Activated CD8-positive, alpha-beta memory T cell treated with anti-CD3 and anti-CD28 coated beads, Interleukin-2, amount 10 ng/mL, durations not matched to agents 7 days and 5 days (primary cell): ENCODE data around the gene SH3TC1. TPM values are rescaled to one million over a fixed set of nuclear protein-coding genes. Genes with fewer than 3 reads are reported as not detected.
A peak's percentile ranks its signal among the peaks of the same experiment; 100 is the strongest.

Experiments
- ATAC-seq: fragments of 150-1000 bp; cut with Tn5 transposase; one replicate; pipeline ENCODE4 v1.10.0; 2021; ENCODE audit warnings: moderate library complexity
- CTCF ChIA-PET: fragments of 350-600 bp; sonication (Branson Sonifier 250); formaldehyde crosslinking; loops from one replicate; lab custom pipeline; 2021; ENCODE audit warnings: antibody characterized with exemption; lab: Charles Lee
- DNase-seq: peaks from one replicate; pipeline ENCODE4 v3.0.0-alpha.2; 2020
- H3K27ac Mint-ChIP-seq: one replicate; pipeline ENCODE4 v1.8.0; 2021; ENCODE audit warnings: mild to moderate bottlenecking, mixed read lengths
- H3K27me3 Mint-ChIP-seq: one replicate; pipeline ENCODE4 v1.8.0; 2021; ENCODE audit warnings: mixed read lengths
- H3K36me3 Mint-ChIP-seq: one replicate; pipeline ENCODE4 v1.8.0; 2021; ENCODE audit warnings: mild to moderate bottlenecking, mixed read lengths
- H3K4me1 Mint-ChIP-seq: one replicate; pipeline ENCODE4 v1.8.0; 2021; ENCODE audit warnings: mixed read lengths
- H3K4me3 Mint-ChIP-seq: one replicate; pipeline ENCODE4 v1.8.0; 2021; ENCODE audit warnings: mild to moderate bottlenecking, moderate library complexity, mixed read lengths
- H3K9me3 Mint-ChIP-seq: one replicate; pipeline ENCODE4 v1.8.0; 2022; ENCODE audit warnings: low read depth, mixed read lengths
- total RNA-seq, 2 experiments: library from RNA; stranded (reverse); gene quantifications; one replicate each; pipeline ENCODE4 v1.2.3, GENCODE V29; 2021

Gene SH3TC1
- total RNA-seq, 2 experiments from 2014 or later, result 6.0 to 10.7 TPM

DNA sequence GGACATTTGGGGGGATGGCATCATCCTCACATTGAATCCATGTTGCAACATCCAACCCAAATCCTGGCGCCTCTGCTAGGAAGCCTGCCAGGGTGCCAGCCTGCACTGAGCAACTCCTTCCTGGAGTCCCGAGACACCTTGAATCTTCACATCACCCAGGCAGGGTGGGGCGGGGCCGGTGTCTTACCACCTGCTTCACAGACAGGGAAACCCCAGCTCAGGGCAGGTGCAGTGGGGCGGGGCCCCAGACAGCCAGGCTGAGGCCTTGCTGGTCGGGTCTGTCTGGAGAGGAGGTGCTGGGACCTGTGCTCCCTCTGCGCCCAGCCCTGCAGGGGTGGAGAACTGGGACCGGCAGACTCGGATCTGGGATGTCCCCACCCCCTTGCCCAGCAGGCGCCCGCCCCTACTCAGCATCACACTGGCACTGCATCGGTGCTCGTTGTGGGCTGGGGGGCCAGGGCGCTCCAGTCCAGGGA, 39.0 kb downstream of the SH3TC1 start:
- no peak overlapping the region for H3K27ac Mint-ChIP-seq
- DNase-seq (no peak), ATAC-seq (no peak)
- H3K4me1 Mint-ChIP-seq, result peaks cover 1% of the 10 kb centered on the region
- CTCF ChIA-PET, result interaction anchor here (0.8 kb wide), 1 partner anchor 61 kb away, joined by 5 read pairs; no protein-coding TSS in a partner anchor
- no peak overlapping the region for H3K4me3 Mint-ChIP-seq
- H3K27me3 Mint-ChIP-seq, result no peaks in the 10 kb centered on the region
- no peaks in the 10 kb centered on the region for H3K36me3 Mint-ChIP-seq
- H3K9me3 Mint-ChIP-seq, result no peaks in the 10 kb centered on the region

DNA sequence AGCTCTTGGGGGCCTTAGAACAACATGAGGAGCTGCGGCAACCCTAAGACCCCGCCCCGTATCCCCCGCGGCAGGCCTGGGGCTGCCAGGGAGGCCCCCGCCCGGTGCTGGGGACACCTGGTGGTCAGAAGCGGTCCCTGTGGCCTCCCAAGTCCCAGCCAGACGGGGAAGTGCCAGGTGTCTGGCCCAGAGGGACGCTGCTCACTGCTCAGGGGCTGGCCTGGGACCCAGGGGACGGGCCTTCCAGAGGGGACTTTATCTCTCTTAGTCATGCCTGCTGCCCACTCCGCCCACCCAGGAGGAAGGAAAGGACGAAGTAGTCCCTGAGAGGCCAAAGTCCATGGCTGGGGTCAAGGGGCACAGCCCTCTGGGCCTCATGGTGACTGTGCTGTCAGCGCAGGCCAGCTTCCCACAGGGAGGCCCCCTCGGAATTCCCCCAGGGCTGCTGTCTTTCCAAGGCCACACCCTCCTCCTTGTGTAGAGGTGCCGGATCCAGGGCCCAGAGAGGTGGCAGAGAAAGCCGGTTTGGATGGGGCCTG, 39.5 kb downstream of the SH3TC1 start:
- no peak overlapping the region for H3K4me3 Mint-ChIP-seq
- CTCF ChIA-PET, result no interaction called here
- no peaks in the 10 kb centered on the region for H3K36me3 Mint-ChIP-seq
- ATAC-seq, result no peak
- H3K4me1 Mint-ChIP-seq, result peaks cover 1% of the 10 kb centered on the region
- H3K27ac Mint-ChIP-seq, result no peak overlapping the region
- DNase-seq, result no peak
- H3K9me3 Mint-ChIP-seq, result no peaks in the 10 kb centered on the region
- no peaks in the 10 kb centered on the region for H3K27me3 Mint-ChIP-seq

DNA sequence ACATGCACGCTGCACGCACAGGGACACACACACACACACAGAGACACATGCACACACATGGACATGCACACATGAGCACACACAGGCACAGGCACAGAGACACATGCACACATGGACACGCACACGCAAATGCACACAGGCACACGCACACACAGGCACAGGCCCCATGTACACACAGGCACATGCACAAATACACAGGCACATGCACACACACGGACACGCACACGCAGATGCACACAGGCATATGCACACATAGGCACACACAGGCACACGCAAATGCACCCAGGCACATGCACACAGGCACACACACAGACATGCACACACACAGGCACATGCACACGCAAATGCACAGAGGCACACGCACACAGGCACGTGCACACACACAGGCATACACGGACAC, 40.1 kb downstream of the SH3TC1 start:
- no peak overlapping the region for H3K4me3 Mint-ChIP-seq
- CTCF ChIA-PET, result no interaction called here

DNA sequence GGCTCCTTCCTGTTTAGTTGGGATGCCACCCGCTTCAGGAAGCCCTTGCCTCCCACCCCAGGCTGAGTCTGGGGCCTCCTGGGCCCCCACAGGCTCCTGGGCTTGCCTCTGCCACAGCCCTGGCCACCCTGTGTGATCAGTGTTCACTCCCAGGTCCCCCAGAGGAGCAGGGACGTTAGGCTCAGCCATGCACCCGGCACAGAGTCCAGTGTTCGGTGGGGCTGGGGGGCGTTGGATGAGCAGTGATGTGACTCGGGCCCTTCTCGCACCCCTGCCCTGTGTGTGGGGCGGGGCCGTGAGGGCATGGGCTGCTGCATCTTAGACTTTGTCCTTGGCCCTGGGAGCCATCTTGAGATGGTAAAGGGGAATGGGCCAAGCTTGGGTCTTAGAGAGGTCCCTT, 40.6 kb downstream of the SH3TC1 start:
- H3K27me3 Mint-ChIP-seq, result no peaks in the 10 kb centered on the region
- ATAC-seq (no peak), DNase-seq (no peak)
- H3K36me3 Mint-ChIP-seq, result no peaks in the 10 kb centered on the region
- no peak overlapping the region for H3K27ac Mint-ChIP-seq
- H3K4me3 Mint-ChIP-seq, result no peak overlapping the region
- CTCF ChIA-PET, result no interaction called here
- H3K9me3 Mint-ChIP-seq, result no peaks in the 10 kb centered on the region
- H3K4me1 Mint-ChIP-seq, result peaks cover 1% of the 10 kb centered on the region

More for the DNA sequence above, 40.1 kb downstream of the SH3TC1 start:
- ATAC-seq (no peak), DNase-seq (no peak)
- Mint-ChIP-seq H3K4me1 (peaks cover 1% of the 10 kb centered on the region), H3K9me3 (no peaks in the 10 kb centered on the region), H3K27ac (no peak overlapping the region), H3K27me3 (no peaks in the 10 kb centered on the region), H3K36me3 (no peaks in the 10 kb centered on the region)

DNA sequence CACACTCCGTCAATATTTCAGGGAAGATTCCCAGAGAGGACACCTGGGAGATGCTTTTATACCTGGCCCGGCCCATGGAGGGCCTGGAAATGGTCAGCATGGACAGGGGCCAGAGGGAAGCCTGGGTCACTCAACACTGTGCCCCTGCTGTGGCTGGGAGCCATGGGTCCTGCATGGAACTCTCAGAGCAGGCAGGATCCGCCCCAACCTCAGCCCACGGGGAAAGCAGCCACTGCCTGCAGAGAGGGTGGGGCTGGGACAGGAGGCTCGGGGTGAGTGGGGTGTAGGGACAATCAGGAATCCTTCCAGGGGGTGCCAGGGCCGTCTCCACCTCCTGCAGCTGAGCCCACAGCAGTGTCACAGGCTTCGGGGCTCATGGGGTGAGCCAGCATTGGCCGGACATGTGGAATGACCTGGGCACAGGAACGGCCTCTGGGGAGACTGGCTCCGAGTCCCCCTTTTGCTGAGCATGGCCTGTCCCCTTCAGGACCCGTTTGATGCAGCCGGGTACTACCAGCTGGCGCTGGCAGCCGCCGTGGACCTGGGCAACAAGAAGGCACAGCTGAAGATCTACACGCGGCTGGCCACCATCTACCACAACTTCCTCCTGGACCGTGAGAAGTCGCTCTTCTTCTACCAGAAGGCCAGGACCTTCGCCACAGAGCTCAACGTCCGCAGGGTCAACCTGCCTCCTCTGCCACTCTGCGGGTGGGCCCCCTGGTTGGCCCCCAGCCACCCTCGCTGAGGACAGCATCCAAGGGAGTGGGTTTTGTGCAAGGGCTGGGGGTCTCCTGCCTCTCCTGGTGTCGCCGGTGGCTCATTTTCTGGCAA, 41.3 kb downstream of the SH3TC1 start:
- DNase-seq, result no peak
- Mint-ChIP-seq H3K27ac (no peak overlapping the region), H3K9me3 (no peaks in the 10 kb centered on the region), H3K4me3 (no peak overlapping the region), H3K27me3 (no peaks in the 10 kb centered on the region), H3K36me3 (no peaks in the 10 kb centered on the region), H3K4me1 (peaks cover 1% of the 10 kb centered on the region)
- CTCF ChIA-PET, result interaction anchor here (1.0 kb wide), 1 partner anchor 156 kb away, joined by 3 read pairs; no protein-coding TSS in a partner anchor
- ATAC-seq, result no peak

DNA sequence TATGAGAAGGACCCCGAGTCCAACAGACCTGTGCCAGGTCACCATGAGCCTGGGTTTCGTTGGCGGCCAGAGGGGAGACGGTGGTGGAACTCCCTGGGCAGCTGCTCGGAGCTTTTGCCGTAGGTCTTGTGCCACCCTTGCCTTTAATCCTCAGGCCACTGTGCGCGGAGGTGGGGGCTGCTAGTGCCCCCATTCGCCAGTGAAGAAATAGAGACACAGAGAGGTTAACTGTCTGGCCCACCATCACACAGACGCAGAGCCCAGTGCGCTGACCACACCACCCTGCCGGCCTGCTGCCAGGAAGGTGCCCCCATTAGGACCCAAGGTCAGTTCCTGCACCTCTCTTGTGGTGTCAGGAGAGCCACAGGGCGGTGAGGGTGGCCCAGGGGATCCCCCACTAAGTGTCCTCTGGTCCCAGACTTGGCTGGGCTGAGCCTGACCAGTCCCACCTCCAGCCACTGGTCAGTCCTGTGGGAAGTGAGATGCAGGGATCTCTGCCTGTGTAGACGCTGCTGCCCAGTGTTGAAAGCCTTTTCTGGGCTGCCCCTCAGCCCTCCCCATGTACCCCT, 42.2 kb downstream of the SH3TC1 start:
- no peaks in the 10 kb centered on the region for H3K36me3 Mint-ChIP-seq
- CTCF ChIA-PET, result interaction anchor here (0.7 to 1.8 kb wide), 7 partner anchors 10 to 187 kb away, joined by 3 to 16 read pairs (median 4); no protein-coding TSS in a partner anchor
- no peaks in the 10 kb centered on the region for H3K9me3 Mint-ChIP-seq
- H3K27me3 Mint-ChIP-seq, result no peaks in the 10 kb centered on the region
- ATAC-seq (no peak), DNase-seq (no peak)
- no peak overlapping the region for H3K4me3 Mint-ChIP-seq
- H3K27ac Mint-ChIP-seq, result no peak overlapping the region
- peaks cover 1% of the 10 kb centered on the region for H3K4me1 Mint-ChIP-seq

DNA sequence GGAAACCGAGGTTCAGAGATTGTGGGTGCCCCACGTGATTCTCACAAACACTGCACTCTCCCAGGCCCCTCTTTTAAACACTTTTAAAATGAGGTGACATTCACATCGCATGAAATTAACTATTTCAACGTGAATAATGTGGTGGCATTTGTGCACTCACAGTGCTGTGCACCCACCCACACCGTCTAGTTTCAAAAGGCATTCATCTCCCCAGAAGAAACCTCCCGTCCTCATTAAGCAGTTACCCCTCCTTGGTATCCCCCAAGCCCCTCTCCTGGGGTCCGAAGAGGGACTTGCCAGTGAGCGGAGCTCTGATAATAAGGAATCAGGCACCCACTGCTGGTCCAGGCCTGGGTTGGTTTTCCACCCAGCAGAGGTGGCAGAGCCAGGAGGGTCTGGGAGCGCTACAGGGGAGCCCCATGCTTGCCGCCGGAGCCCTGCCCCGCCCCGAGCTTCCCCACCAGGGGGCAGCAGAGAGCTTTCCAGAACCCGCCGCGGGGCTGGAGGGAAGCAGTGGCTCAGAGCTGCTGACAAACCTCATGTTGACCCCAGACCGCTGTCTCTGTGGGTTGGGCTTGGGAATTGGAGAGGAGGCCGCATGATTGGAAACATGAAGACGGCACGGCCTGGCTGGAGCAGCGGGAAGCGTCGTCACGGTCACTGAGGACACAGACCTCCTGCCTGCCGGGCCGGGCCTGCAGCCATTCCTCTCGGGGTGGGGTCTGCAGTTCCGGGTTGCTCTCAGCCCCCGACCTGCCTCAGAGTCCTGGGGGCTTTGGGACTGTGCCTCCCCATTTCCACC, 43.0 kb downstream of the SH3TC1 start:
- DNase-seq (peak; percentile 78), ATAC-seq (peak; percentile 89)
- H3K27ac Mint-ChIP-seq, result no peak overlapping the region
- CTCF ChIA-PET, result interaction anchor here (0.6 to 1.8 kb wide), 28 partner anchors 8 to 226 kb away, joined by 3 to 16 read pairs (median 3); partner anchors contain the start of genes ABLIM2 and SH3TC1
- peaks cover 1% of the 10 kb centered on the region for H3K4me1 Mint-ChIP-seq
- H3K9me3 Mint-ChIP-seq, result no peaks in the 10 kb centered on the region
- no peaks in the 10 kb centered on the region for H3K36me3 Mint-ChIP-seq
- no peak overlapping the region for H3K4me3 Mint-ChIP-seq
- no peaks in the 10 kb centered on the region for H3K27me3 Mint-ChIP-seq

DNA sequence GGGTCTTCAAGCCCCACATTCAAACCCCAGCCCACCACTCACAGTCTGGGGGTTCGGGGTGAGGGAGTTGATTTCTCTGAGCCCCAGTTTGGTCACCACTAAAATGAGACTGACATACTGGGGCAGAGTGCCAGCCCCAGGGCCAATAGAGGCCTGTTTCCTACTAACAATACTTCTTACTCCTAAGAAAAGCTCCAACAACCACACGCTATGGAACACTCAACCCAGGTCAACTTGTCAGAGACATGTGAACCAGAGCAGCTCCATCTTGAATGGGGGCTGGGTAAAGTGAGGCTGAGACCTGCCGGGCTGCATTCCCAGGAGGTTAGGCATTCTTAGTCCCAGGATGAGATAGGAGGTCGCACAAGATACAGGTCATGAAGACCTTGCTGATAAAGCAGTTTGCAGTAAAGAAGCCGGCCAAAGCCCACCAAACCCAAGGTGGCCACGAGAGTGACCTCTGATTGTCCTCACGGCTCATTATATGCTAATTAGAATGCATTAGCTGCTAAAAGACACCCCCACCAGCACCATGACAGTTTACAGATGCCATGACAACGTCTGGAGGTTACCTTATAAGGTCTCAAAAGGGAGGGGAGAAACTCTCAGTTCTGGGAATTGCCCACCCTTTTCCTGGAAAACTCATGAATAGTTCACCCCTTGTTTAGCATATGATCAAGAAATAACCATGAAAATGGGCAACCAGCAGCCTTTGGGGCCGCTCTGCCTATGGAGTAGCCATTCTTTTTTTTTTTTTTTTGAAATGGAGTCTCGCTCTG, 43.9 kb downstream of the SH3TC1 start:
- Mint-ChIP-seq H3K4me1 (peaks cover 1% of the 10 kb centered on the region), H3K36me3 (no peaks in the 10 kb centered on the region), H3K27ac (no peak overlapping the region), H3K27me3 (no peaks in the 10 kb centered on the region), H3K9me3 (no peaks in the 10 kb centered on the region), H3K4me3 (no peak overlapping the region)
- CTCF ChIA-PET, result interaction anchor here (0.6 to 1.8 kb wide), 26 partner anchors 7 to 225 kb away, joined by 3 to 16 read pairs (median 3); partner anchors contain the start of genes ABLIM2 and SH3TC1
- no peak for DNase-seq
- ATAC-seq, result no peak

DNA sequence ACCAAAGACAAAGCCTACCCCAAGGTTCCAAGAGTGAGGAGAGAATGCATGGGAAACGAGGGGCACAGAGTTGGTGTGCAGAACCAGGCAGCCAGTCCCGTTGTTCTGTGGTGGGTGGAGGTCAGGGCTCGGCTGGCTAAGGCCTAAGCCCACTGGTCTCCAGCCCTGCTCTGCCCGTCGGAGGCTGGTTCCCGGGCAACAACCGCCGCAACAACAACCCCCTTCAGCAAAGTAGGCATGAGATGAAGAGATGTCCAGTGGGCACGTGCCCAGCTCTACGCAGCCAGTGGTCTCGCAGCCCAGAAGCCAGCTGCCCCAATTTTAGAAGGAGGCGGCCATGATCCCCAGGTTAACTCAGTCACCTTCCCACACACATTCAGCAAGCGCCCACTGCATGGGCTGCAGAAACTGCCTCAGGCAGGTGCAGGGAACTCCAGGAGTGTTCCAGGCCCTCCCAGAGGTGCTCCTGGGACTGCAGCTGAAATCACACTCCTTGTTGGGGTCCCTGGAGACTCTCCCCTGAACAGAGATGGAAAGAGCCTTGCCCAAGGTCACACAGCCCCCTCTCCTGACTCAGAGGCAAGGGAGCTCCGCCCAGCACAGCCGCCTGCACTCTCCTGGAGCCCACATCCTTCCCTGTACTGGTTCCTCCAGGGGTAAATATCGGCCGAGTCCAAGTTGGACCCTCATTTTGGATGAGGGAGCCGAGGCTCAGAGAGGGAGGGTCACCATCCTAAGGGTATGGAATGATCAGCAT, 45.1 kb downstream of the SH3TC1 start:
- Mint-ChIP-seq H3K36me3 (no peaks in the 10 kb centered on the region), H3K27ac (no peak overlapping the region), H3K4me1 (peaks cover 1% of the 10 kb centered on the region), H3K4me3 (no peak overlapping the region), H3K27me3 (no peaks in the 10 kb centered on the region), H3K9me3 (no peaks in the 10 kb centered on the region)
- DNase-seq (no peak), ATAC-seq (no peak)
- CTCF ChIA-PET, result interaction anchor here (2.3 kb wide), 1 partner anchor 67 kb away, joined by 5 read pairs; no protein-coding TSS in a partner anchor

DNA sequence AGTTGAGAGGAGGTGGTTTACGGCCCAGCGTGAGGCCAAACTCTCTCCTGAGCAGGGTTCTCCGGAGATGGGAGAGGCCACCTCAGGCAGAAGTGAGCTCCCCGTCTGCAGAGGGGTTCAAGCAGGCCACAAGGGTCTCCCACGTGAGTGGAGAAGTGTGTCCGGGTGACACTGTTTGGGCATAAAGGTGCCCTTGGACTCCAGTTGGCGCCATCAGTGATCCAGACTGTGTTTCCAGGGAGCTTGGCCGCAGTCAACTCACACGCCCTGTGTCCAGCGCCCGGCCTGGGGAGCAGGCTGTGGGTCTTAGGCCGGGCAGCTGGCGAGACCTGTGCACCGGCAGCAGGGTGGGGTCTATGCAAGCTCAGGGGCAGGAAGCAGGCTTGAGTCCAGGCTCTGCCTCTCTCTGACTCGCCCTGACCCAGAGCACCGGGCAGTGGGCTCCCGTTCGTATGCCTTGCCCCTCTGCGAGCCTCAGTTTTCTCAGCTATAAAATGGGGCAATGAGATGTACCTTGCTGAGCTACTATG, 45.9 kb downstream of the SH3TC1 start:
- H3K36me3 Mint-ChIP-seq, result no peaks in the 10 kb centered on the region
- H3K27ac Mint-ChIP-seq, result no peak overlapping the region
- no peak overlapping the region for H3K4me3 Mint-ChIP-seq

DNA sequence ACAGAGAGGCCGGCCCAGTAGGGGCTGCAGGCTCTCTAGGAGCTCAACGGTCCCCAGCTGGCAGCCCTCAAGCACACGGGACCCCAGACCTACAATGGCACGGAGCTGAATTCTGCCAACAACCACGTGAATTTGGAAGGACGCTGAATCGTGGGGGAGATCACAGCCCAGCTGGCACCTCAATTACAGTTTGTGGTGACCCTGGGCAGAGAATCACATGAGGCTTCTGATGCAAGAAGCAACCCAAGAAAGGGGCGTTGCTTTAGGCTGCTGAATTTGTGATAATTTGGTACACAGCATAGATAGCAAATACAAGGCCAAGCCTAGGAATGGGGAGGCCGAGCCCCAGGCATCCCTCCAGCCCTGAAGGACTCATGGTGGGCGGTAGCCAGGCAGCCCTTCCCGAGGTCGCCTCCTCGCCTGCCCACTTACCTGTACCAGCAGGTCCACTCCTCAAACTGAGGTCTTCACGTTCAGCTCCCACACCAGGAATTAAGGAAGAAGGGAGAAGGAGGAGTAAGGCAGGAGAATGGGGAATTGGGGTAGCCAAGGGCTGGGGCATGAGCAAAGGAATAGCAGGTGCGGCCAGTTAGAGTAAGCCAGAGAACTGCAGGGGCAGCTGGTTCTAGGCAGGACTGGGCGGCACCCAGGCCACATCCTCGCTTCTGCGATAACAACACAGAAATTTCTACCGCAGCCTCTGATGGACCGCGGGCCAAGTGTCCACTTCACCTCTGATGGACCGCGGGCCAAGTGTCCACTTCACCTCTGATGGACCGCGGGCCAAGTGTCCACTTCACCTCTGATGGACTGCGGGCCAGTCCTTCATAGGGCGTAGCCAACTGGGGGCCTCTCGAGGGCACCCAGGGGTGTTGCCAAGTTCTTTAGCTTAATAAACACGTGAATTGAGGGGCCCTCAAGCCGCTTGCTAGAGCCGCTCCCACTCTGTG, 47.1 kb downstream of the SH3TC1 start:
- no peaks in the 10 kb centered on the region for H3K36me3 Mint-ChIP-seq
- H3K4me1 Mint-ChIP-seq, result peaks cover 1% of the 10 kb centered on the region
- no peaks in the 10 kb centered on the region for H3K9me3 Mint-ChIP-seq
- H3K27ac Mint-ChIP-seq, result no peak overlapping the region
- CTCF ChIA-PET, result interaction anchor here (0.6 to 2.3 kb wide), 2 partner anchors 69 to 90 kb away, joined by 4 to 5 read pairs; no protein-coding TSS in a partner anchor
- H3K4me3 Mint-ChIP-seq, result no peak overlapping the region
- ATAC-seq (no peak), DNase-seq (no peak)
- no peaks in the 10 kb centered on the region for H3K27me3 Mint-ChIP-seq

More for the DNA sequence above, 45.9 kb downstream of the SH3TC1 start:
- CTCF ChIA-PET, result interaction anchor here (0.6 to 2.3 kb wide), 2 partner anchors 68 to 91 kb away, joined by 4 to 5 read pairs; no protein-coding TSS in a partner anchor
- ATAC-seq (no peak), DNase-seq (no peak)
- peaks cover 1% of the 10 kb centered on the region for H3K4me1 Mint-ChIP-seq
- H3K9me3 Mint-ChIP-seq, result no peaks in the 10 kb centered on the region
- H3K27me3 Mint-ChIP-seq, result no peaks in the 10 kb centered on the region
